ENCODE data around the gene NYNRIN. TPM values are rescaled to one million over a fixed set of nuclear protein-coding genes. Genes with fewer than 3 reads are reported as not detected.

Gene NYNRIN
- total RNA-seq, 1 donor, result 14.1 TPM

- H3K4me3 ChIP-seq (ENCODE audit: low read depth, low read length), result peak overlapping the region; percentile 74
- TF ChIP-seq CTCF (IDR thresholded peaks at IDR 0.05; ENCODE audit: insufficient read depth, low read length), result no peak
- DNase-seq (ENCODE audit: low read depth), result no peak
These were observed 1.4 kb downstream of the NYNRIN start for GRCh38 chr14:24399999-24400718.

GRCh38 chr14:24401810-24402702 lies 3.3 kb downstream of the NYNRIN start:
- no peak for TF ChIP-seq CTCF (IDR thresholded peaks at IDR 0.05; ENCODE audit: insufficient read depth, low read length)
- DNase-seq (ENCODE audit: low read depth), result no peak
- peak overlapping the region; percentile 25 for H3K4me3 ChIP-seq (ENCODE audit: low read depth, low read length)

GRCh38 chr14:24403294-24403998 lies 4.6 kb downstream of the NYNRIN start:
- no peak for TF ChIP-seq CTCF (IDR thresholded peaks at IDR 0.05; ENCODE audit: insufficient read depth, low read length)

GRCh38 chr14:24404814-24405213 lies 6.0 kb downstream of the NYNRIN start:
- DNase-seq (ENCODE audit: low read depth), result no peak
- H3K4me3 ChIP-seq (ENCODE audit: low read depth, low read length), result no peak overlapping the region
- no peak for TF ChIP-seq CTCF (IDR thresholded peaks at IDR 0.05; ENCODE audit: insufficient read depth, low read length)

More at GRCh38 chr14:24403294-24403998, 4.6 kb downstream of the NYNRIN start:
- peak; percentile 54 for DNase-seq (ENCODE audit: low read depth)
- H3K4me3 ChIP-seq (ENCODE audit: low read depth, low read length), result peak overlapping the region; percentile 1

- no peak overlapping the region for H3K4me3 ChIP-seq (ENCODE audit: low read depth, low read length)
- DNase-seq (ENCODE audit: low read depth), result no peak
- no peak for TF ChIP-seq CTCF (IDR thresholded peaks at IDR 0.05; ENCODE audit: insufficient read depth, low read length)
These were observed 7.6 kb downstream of the NYNRIN start for GRCh38 chr14:24406416-24406815.

- no peak overlapping the region for H3K4me3 ChIP-seq (ENCODE audit: low read depth, low read length)
- no peak for DNase-seq (ENCODE audit: low read depth)
- TF ChIP-seq CTCF (IDR thresholded peaks at IDR 0.05; ENCODE audit: insufficient read depth, low read length), result no peak
These were observed 9.0 kb downstream of the NYNRIN start for GRCh38 chr14:24407608-24408325.

Measured in fibroblast of the aortic adventitia (primary cell).